ENCODE measurements around the gene CROCC2.

GRCh38 chr2:240930096-240930630, 24.0 kb downstream of the CROCC2 start:
- no peak for TF ChIP-seq CTCF (IDR thresholded peaks at IDR 0.05)
- TF ChIP-seq EZH2 (IDR thresholded peaks at IDR 0.05; ENCODE audit: borderline replicate concordance, insufficient read depth, low read depth, low read length, poor library complexity, severe bottlenecking), result no peak

Data from B cell (primary cell).